ENCODE measurements around the gene SLC6A4.
A peak's percentile ranks its signal among the peaks of the same experiment; 100 is the strongest.

The SLC6A4 gene

GRCh38 chr17:30165960-30166359, 69.5 kb downstream of the SLC6A4 start:
- no peak for TF ChIP-seq CTCF (IDR thresholded peaks at IDR 0.05)
- Mint-ChIP-seq H3K36me3 (ENCODE audit: low read depth) (peaks cover 49% of the 10 kb centered on the region), H3K27me3 (ENCODE audit: low read depth, poor library complexity) (no peaks in the 10 kb centered on the region), H3K27ac (no peak overlapping the region), H3K4me3 (no peak overlapping the region), H3K4me1 (no peaks in the 10 kb centered on the region), H3K9me3 (peaks cover 2% of the 10 kb centered on the region)
- DNase-seq = no peak

- H3K9me3 Mint-ChIP-seq = peaks cover 11% of the 10 kb centered on the region
- DNase-seq = no peak
- peaks cover 57% of the 10 kb centered on the region for H3K36me3 Mint-ChIP-seq (ENCODE audit: low read depth)
- no peak overlapping the region for H3K4me3 Mint-ChIP-seq
- no peak overlapping the region for H3K27ac Mint-ChIP-seq
- no peak for TF ChIP-seq CTCF (IDR thresholded peaks at IDR 0.05)
- no peaks in the 10 kb centered on the region for H3K4me1 Mint-ChIP-seq
- H3K27me3 Mint-ChIP-seq (ENCODE audit: low read depth, poor library complexity) = no peaks in the 10 kb centered on the region
Observed at GRCh38 chr17:30165147-30165546, 70.3 kb downstream of the SLC6A4 start.

GRCh38 chr17:30164531-30164930, 71.0 kb downstream of the SLC6A4 start:
- H3K4me1 Mint-ChIP-seq = no peaks in the 10 kb centered on the region
- no peak overlapping the region for H3K4me3 Mint-ChIP-seq
- H3K9me3 Mint-ChIP-seq = peaks cover 17% of the 10 kb centered on the region
- no peak for TF ChIP-seq CTCF (IDR thresholded peaks at IDR 0.05)
- H3K36me3 Mint-ChIP-seq (ENCODE audit: low read depth) = peaks cover 63% of the 10 kb centered on the region
- no peaks in the 10 kb centered on the region for H3K27me3 Mint-ChIP-seq (ENCODE audit: low read depth, poor library complexity)
- H3K27ac Mint-ChIP-seq = no peak overlapping the region
- no peak for DNase-seq

GRCh38 chr17:30161601-30162000, 73.9 kb downstream of the SLC6A4 start:
- Mint-ChIP-seq H3K4me1 (no peaks in the 10 kb centered on the region), H3K27ac (no peak overlapping the region), H3K4me3 (no peak overlapping the region), H3K27me3 (ENCODE audit: low read depth, poor library complexity) (no peaks in the 10 kb centered on the region), H3K9me3 (peaks cover 42% of the 10 kb centered on the region), H3K36me3 (ENCODE audit: low read depth) (peaks cover 87% of the 10 kb centered on the region)
- no peak for DNase-seq
- no peak for TF ChIP-seq CTCF (IDR thresholded peaks at IDR 0.05)

GRCh38 chr17:30160419-30161172, 74.9 kb downstream of the SLC6A4 start:
- no peaks in the 10 kb centered on the region for H3K27me3 Mint-ChIP-seq (ENCODE audit: low read depth, poor library complexity)
- DNase-seq = no peak
- no peak overlapping the region for H3K4me3 Mint-ChIP-seq
- H3K9me3 Mint-ChIP-seq = peaks cover 42% of the 10 kb centered on the region
- H3K36me3 Mint-ChIP-seq (ENCODE audit: low read depth) = peaks cover 86% of the 10 kb centered on the region
- no peaks in the 10 kb centered on the region for H3K4me1 Mint-ChIP-seq
- TF ChIP-seq CTCF (IDR thresholded peaks at IDR 0.05) = no peak
- peak overlapping the region; percentile 42 for H3K27ac Mint-ChIP-seq
